PC-3 (cell line): ENCODE measurements around the gene KATNAL1. TPM values are rescaled to one million over a fixed set of nuclear protein-coding genes. Genes with fewer than 3 reads are reported as not detected.
A peak's percentile ranks its signal among the peaks of the same experiment; 100 is the strongest.

Source experiments
- ATAC-seq: fragments of 200-7000 bp; cut with Tn5 transposase; 2 replicates; pipeline ENCODE4 v1.9.1; 2020; ENCODE audit warnings: mild to moderate bottlenecking, moderate library complexity
- BruUV-seq: library from RNA; stranded (reverse); fragments of 400-500 nt; replicated peaks from 2 replicates; lab custom pipeline; 2021; lab: Mats Ljungman, UMichigan
- CTCF ChIA-PET: fragments of 300-600 bp; sonication (Branson Sonifier 250); formaldehyde crosslinking; loops from one replicate; lab custom pipeline; 2022; ENCODE audit warnings: antibody characterized with exemption; lab: Charles Lee
- POLR2A ChIA-PET: fragments of 300-600 bp; sonication (Branson Sonifier 250); formaldehyde crosslinking; loops from one replicate; lab custom pipeline; 2022; ENCODE audit warnings: antibody characterized with exemption; ENCODE audit not compliant: unreplicated experiment; lab: Charles Lee
- DNase-seq: peaks from one replicate; pipeline ENCODE4 v3.0.0-alpha.2; 2015
- H2AFZ ChIP-seq: fragments of 300-600 bp; sonication (generic); 2 replicates; pipeline ENCODE4 v1.6.0; 2016; ENCODE audit warnings: antibody characterized with exemption, low read length
- H3F3A ChIP-seq: fragments of 300-600 bp; sonication (generic); one replicate; pipeline ENCODE4 v1.6.0; 2017; ENCODE audit warnings: antibody characterized with exemption, low read length, control low read depth, mild to moderate bottlenecking; ENCODE audit not compliant: unreplicated experiment
- H3K27ac ChIP-seq: fragments of 300-600 bp; sonication (generic); 2 replicates; pipeline ENCODE4 v1.5.1; 2016; ENCODE audit warnings: mild to moderate bottlenecking, low read length
- H3K27me3 ChIP-seq: fragments of 300-600 bp; sonication (generic); 2 replicates; pipeline ENCODE4 v1.6.1; 2016; ENCODE audit warnings: low read length, mixed read lengths
- H3K36me3 ChIP-seq: fragments of 300-600 bp; sonication (generic); 2 replicates; pipeline ENCODE4 v1.6.1; 2016; ENCODE audit warnings: low read depth, mixed run types, low read length, mixed read lengths
- H3K4me1 ChIP-seq: fragments of 300-600 bp; sonication (generic); 2 replicates; pipeline ENCODE4 v1.5.1; 2016; ENCODE audit warnings: low read length; ENCODE audit not compliant: insufficient read depth
- H3K4me2 ChIP-seq: fragments of 300-600 bp; sonication (generic); 2 replicates; pipeline ENCODE4 v1.6.0; 2016; ENCODE audit warnings: low read length
- H3K4me3 ChIP-seq: fragments of 300-600 bp; sonication (generic); 2 replicates; pipeline ENCODE4 v1.5.1; 2016; ENCODE audit warnings: mild to moderate bottlenecking, low read length, mixed read lengths
- H3K79me2 ChIP-seq: fragments of 300-600 bp; sonication (generic); 2 replicates; pipeline ENCODE4 v1.6.1; 2017; ENCODE audit warnings: low read length, mixed read lengths
- H3K9ac ChIP-seq: fragments of 300-600 bp; sonication (generic); 2 replicates; pipeline ENCODE4 v1.6.0; 2016; ENCODE audit warnings: mild to moderate bottlenecking, low read length
- H3K9me2 ChIP-seq: fragments of 300-600 bp; sonication (generic); replicated peaks from 2 replicates; pipeline ENCODE4 v1.6.1; 2016; ENCODE audit warnings: mixed run types, low read length, mixed read lengths
- H3K9me3 ChIP-seq: fragments of 300-600 bp; sonication (generic); 2 replicates; pipeline ENCODE4 v1.6.1; 2016; ENCODE audit warnings: low read length, mixed read lengths
- H4K20me1 ChIP-seq: fragments of 300-600 bp; sonication (generic); 2 replicates; pipeline ENCODE4 v1.6.1; 2016; ENCODE audit warnings: low read length, mixed read lengths
- EZH2 ChIP-seq: fragments of 300-600 bp; sonication (generic); IDR thresholded peaks from one replicate; pipeline ENCODE4 v1.6.1; 2017; ENCODE audit warnings: antibody characterized with exemption, mild to moderate bottlenecking, low read length; ENCODE audit not compliant: unreplicated experiment
- EZH2phosphoT487 ChIP-seq: fragments of 300-600 bp; sonication (generic); IDR thresholded peaks from 2 replicates; pipeline ENCODE4 v1.6.1; 2018; ENCODE audit warnings: mild to moderate bottlenecking, antibody characterized with exemption, low read length, borderline replicate concordance
- intact Hi-C: fragments of 100-400 bp; cut with micrococcal nuclease; formaldehyde crosslinking; loops from 2 replicates; pipeline ENCODE4 v1.9.0; 2023
- total RNA-seq: library from RNA; depleted of rRNA; stranded (reverse); fragments of >200 nt; gene quantifications from 2 replicates; pipeline ENCODE4 v1.2.3, GENCODE V29; 2014
- TF ChIP-seq, protein P1 (sequence below): fragments of 300-600 bp; sonication (generic); conservative IDR thresholded peaks from 2 replicates; pipeline ENCODE4 v1.5.1; 2017; ENCODE audit warnings: antibody characterized with exemption, low read depth, mild to moderate bottlenecking, low read length

Gene KATNAL1
- total RNA-seq, 1 experiment from 2014 or later: 4.3 TPM

DNA sequence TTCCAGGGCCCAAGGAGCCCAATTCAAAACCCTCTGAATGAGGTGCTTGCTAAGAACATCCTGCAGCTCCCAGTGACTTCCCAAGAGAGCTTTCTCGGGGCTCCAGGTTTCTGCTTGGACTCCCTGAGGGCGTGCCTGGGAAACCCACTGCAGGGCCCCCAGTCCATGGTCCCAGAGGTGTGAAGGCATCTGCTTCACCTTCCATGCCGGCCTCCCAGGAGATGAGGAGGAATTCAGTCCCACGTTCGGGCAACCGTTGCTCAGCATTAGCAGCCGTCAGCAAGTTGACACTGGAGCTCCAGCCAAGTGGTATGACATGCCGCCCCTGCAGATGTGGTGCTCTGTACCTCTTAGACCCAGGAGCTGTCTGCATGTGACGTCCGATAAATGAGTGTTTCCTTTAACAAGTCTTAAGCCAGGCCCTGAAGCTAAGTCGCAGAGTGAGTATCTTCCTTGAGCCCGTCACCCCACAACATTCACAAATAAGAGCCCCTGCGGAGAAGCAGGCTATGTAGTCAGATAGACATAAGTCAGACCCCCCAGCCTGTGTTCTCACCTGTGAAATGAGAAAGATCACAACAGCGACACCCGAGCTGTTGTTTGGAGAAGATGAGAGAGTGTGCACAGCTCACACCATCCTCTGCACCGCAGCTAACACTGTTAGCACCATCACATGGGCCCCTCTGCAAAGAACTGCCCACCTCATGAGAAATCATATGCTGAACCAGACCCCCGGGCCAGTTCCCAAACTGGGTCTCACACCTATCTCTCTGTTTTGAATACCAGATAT is 150.3 kb downstream of the KATNAL1 start:
- H3K4me2 ChIP-seq: no peak overlapping the region
- H3K27me3 ChIP-seq: no peaks in the 10 kb centered on the region
- no peaks in the 10 kb centered on the region for H3F3A ChIP-seq
- no peaks in the 10 kb centered on the region for H3K9me3 ChIP-seq
- H3K9ac ChIP-seq: no peak overlapping the region
- intact Hi-C loops: no loop called here
- no peaks in the 10 kb centered on the region for H3K79me2 ChIP-seq
- ATAC-seq: no peak
- H2AFZ ChIP-seq: no peak overlapping the region
- H3K4me1 ChIP-seq: peaks cover 12% of the 10 kb centered on the region; the same call in 1 of the 2 replicates
- no peaks in the 10 kb centered on the region for H4K20me1 ChIP-seq
- no peaks in the 10 kb centered on the region for H3K9me2 ChIP-seq
- DNase-seq: no peak
- TF ChIP-seq EZH2phosphoT487: no peak
- no peak for TF ChIP-seq EZH2
- TF ChIP-seq, protein P1, sequence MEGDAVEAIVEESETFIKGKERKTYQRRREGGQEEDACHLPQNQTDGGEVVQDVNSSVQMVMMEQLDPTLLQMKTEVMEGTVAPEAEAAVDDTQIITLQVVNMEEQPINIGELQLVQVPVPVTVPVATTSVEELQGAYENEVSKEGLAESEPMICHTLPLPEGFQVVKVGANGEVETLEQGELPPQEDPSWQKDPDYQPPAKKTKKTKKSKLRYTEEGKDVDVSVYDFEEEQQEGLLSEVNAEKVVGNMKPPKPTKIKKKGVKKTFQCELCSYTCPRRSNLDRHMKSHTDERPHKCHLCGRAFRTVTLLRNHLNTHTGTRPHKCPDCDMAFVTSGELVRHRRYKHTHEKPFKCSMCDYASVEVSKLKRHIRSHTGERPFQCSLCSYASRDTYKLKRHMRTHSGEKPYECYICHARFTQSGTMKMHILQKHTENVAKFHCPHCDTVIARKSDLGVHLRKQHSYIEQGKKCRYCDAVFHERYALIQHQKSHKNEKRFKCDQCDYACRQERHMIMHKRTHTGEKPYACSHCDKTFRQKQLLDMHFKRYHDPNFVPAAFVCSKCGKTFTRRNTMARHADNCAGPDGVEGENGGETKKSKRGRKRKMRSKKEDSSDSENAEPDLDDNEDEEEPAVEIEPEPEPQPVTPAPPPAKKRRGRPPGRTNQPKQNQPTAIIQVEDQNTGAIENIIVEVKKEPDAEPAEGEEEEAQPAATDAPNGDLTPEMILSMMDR: no peak
- BruUV-seq: no TSS peak
- CTCF ChIA-PET: interaction anchor here (0.5 to 2.5 kb wide), 2 partner anchors 25 to 28 kb away, joined by 3 to 8 read pairs; no protein-coding TSS in a partner anchor
- POLR2A ChIA-PET: interaction anchor here (0.7 kb wide), 2 partner anchors 22 to 987 kb away, joined by 3 to 4 read pairs; no protein-coding TSS in a partner anchor
- H3K27ac ChIP-seq: no peak overlapping the region
- no peaks in the 10 kb centered on the region for H3K36me3 ChIP-seq
- no peak overlapping the region for H3K4me3 ChIP-seq

DNA sequence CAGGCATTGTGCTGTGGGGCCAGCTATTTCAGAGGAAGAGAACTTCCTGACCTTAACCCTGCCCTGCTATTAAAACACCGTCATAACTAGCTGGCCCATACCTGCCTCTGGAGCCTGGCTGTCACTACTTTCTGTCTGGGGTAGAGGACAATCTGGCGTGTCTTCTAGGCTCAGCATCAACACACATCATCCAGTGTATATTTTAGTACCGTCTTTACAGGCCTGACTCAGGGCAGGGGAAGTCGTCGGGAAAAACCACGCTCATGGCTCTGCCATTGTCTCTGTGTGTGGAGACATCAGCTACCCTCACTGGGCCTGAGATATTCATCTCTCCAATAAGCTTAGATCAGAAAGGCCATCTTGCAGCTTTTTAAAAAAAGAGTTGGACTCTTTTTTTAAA is 151.1 kb downstream of the KATNAL1 start:
- DNase-seq: peak; percentile 37
- CTCF ChIA-PET: interaction anchor here (0.5 to 0.7 kb wide), 2 partner anchors 24 to 27 kb away, joined by 3 to 6 read pairs; no protein-coding TSS in a partner anchor

More for the DNA sequence above, 151.1 kb downstream of the KATNAL1 start:
- POLR2A ChIA-PET: interaction anchor here (0.7 kb wide), 2 partner anchors 22 to 988 kb away, joined by 3 to 4 read pairs; no protein-coding TSS in a partner anchor
- Histone ChIP-seq H3K9me3 (no peaks in the 10 kb centered on the region), H4K20me1 (no peaks in the 10 kb centered on the region), H3F3A (no peaks in the 10 kb centered on the region), H3K4me2 (no peak overlapping the region), H3K79me2 (no peaks in the 10 kb centered on the region), H3K36me3 (no peaks in the 10 kb centered on the region), H3K27me3 (no peaks in the 10 kb centered on the region), H3K4me1 (peaks cover 12% of the 10 kb centered on the region; the same call in 1 of the 2 replicates), H3K9me2 (no peaks in the 10 kb centered on the region), H3K27ac (no peak overlapping the region), H2AFZ (no peak overlapping the region), H3K9ac (no peak overlapping the region), H3K4me3 (no peak overlapping the region)
- ATAC-seq: peak; percentile 70
- no TSS peak for BruUV-seq
- TF ChIP-seq, protein P1: no peak
- no peak for TF ChIP-seq EZH2
- intact Hi-C loops: no loop called here
